DOHH2 (cell line): ENCODE data around the gene SAMD1.
A peak's percentile ranks its signal among the peaks of the same experiment; 100 is the strongest.

Experiments used
- H3F3A ChIP-seq: fragments of 200-600 bp; sonication (generic), shearing (Covaris generic); 2 replicates; pipeline ENCODE4 v1.6.0; 2016; ENCODE audit warnings: antibody characterized with exemption, mild to moderate bottlenecking; ENCODE audit not compliant: control insufficient read depth, insufficient read depth
- H3K27ac ChIP-seq: fragments of 200-600 bp; sonication (generic); 2 replicates; pipeline ENCODE4 v1.5.1; 2014; ENCODE audit warnings: low read depth, mild to moderate bottlenecking, low read length, moderate library complexity
- H3K27me3 ChIP-seq: fragments of 200-600 bp; sonication (generic); 2 replicates; pipeline ENCODE4 v1.6.1; 2014; ENCODE audit warnings: mild to moderate bottlenecking, low read length, mixed read lengths; ENCODE audit not compliant: control insufficient read depth
- H3K36me3 ChIP-seq: fragments of 200-600 bp; sonication (generic); 2 replicates; pipeline ENCODE4 v1.6.1; 2014; ENCODE audit warnings: mild to moderate bottlenecking, low read length, moderate library complexity, mixed read lengths; ENCODE audit not compliant: control insufficient read depth
- H3K4me1 ChIP-seq: fragments of 200-600 bp; sonication (generic); 2 replicates; pipeline ENCODE4 v1.6.1; 2014; ENCODE audit warnings: mild to moderate bottlenecking, low read length, mixed read lengths; ENCODE audit not compliant: control insufficient read depth
- H3K4me2 ChIP-seq: fragments of 200-600 bp; sonication (generic); 2 replicates; pipeline ENCODE4 v1.6.0; 2014; ENCODE audit warnings: mild to moderate bottlenecking, low read length, moderate library complexity
- H3K4me3 ChIP-seq: fragments of 200-600 bp; sonication (generic); 2 replicates; pipeline ENCODE4 v1.5.1; 2014; ENCODE audit warnings: mild to moderate bottlenecking, low read length, mixed read lengths
- H3K79me2 ChIP-seq: fragments of 200-600 bp; sonication (generic); 2 replicates; pipeline ENCODE4 v1.6.1; 2014; ENCODE audit warnings: mild to moderate bottlenecking, low read length, mixed read lengths; ENCODE audit not compliant: control insufficient read depth
- H3K9me2 ChIP-seq: fragments of 200-600 bp; sonication (generic); replicated peaks from 2 replicates; pipeline ENCODE4 v1.6.1; 2014; ENCODE audit warnings: mild to moderate bottlenecking, low read length, mixed read lengths; ENCODE audit not compliant: control insufficient read depth
- H3K9me3 ChIP-seq: fragments of 200-600 bp; sonication (generic); 2 replicates; pipeline ENCODE4 v1.6.1; 2014; ENCODE audit warnings: antibody characterized with exemption, low read length, mixed read lengths; ENCODE audit not compliant: control insufficient read depth, insufficient read depth
- H4K20me1 ChIP-seq: fragments of 200-600 bp; sonication (generic); 2 replicates; pipeline ENCODE4 v1.6.0; 2014; ENCODE audit warnings: low read depth, mild to moderate bottlenecking, antibody characterized with exemption, low read length, moderate library complexity; ENCODE audit not compliant: control insufficient read depth, insufficient read depth
- CTCF ChIP-seq: fragments of 200-600 bp; sonication (generic); IDR thresholded peaks from one replicate; pipeline ENCODE4 v1.5.1; 2014; ENCODE audit warnings: antibody characterized with exemption, mild to moderate bottlenecking, low read depth, low read length; ENCODE audit not compliant: poor library complexity, severe bottlenecking
- EZH2phosphoT487 ChIP-seq: fragments of 200-600 bp; sonication (generic); IDR thresholded peaks from 2 replicates; pipeline ENCODE4 v1.6.1; 2017; ENCODE audit warnings: borderline replicate concordance, mild to moderate bottlenecking, antibody characterized with exemption, low read length, moderate library complexity, mixed read lengths

The SAMD1 gene

DNA sequence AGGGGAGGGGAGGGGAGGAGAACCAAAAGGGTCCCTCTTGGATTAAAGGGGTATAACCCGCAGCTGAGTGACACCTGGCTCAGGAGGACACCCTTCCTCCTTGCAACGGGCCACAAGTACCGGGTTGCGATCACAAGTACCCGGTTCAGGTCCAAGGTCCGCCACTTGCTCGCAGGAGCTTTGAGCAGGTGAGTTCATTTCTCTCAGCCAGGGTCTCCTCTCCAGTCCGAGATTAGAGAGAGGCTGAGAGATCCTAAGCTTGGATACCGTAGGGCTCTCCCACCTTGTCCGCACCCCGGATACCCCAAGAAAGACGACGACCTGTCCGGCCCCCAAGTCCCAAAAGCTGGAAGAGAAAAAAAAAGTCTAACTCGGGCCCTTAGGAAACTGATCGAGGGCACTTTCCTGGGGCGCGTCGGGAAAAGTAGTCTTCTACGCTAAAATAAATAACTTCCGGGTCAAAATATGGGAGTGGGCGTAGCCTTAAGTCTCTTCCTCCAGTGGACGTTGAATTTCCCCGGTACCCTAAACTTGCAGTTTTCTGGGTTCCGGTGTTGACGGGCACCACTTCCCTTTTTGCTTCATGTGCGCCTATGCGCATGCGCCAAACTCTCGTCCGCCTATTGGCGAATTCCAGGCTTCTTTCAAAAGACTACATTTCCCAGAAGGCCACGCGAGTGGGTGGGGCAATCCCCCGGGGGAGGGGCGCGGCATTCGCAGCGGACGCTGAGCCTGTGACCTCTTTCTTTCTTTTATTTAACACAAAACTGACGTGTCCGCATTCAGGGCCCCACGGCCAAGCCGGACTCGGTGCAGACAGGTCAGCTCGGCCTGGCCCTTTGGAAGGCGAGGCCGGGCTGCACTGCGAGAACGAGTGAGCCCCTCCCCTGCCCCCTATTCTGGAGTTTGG lies 9.4 kb downstream of the SAMD1 start:
- Histone ChIP-seq H3F3A (0 out of 2 replicates have a peak, but pooled peaks cover 2% of the 10 kb centered on the region), H3K4me3 (peak overlapping the region; percentile 86), H3K9me2 (no peaks in the 10 kb centered on the region), H3K27ac (peak overlapping the region; percentile 44), H3K4me2 (peak overlapping the region; percentile 96), H3K79me2 (0 out of 2 replicates have a peak, but pooled peaks cover 4% of the 10 kb centered on the region), H3K36me3 (peaks cover 4% of the 10 kb centered on the region), H4K20me1 (no peaks in the 10 kb centered on the region), H3K4me1 (peaks cover 16% of the 10 kb centered on the region), H3K9me3 (no peaks in the 10 kb centered on the region), H3K27me3 (no peaks in the 10 kb centered on the region)
- TF ChIP-seq EZH2phosphoT487 (no peak), CTCF (no peak)

- Histone ChIP-seq H3K9me2 (no peaks in the 10 kb centered on the region), H3K27ac (no peak overlapping the region), H3K4me1 (peaks cover 35% of the 10 kb centered on the region), H4K20me1 (no peaks in the 10 kb centered on the region), H3K4me3 (no peak overlapping the region), H3K79me2 (0 out of 2 replicates have a peak, but pooled peaks cover 4% of the 10 kb centered on the region), H3F3A (0 out of 2 replicates have a peak, but pooled peaks cover 2% of the 10 kb centered on the region), H3K27me3 (peaks cover 11% of the 10 kb centered on the region), H3K9me3 (no peaks in the 10 kb centered on the region), H3K4me2 (no peak overlapping the region), H3K36me3 (no peaks in the 10 kb centered on the region)
- no peak for TF ChIP-seq EZH2phosphoT487
- no peak for TF ChIP-seq CTCF
These were observed 12.1 kb downstream of the SAMD1 start for GRCh38 chr19:14078411-14078810.

DNA sequence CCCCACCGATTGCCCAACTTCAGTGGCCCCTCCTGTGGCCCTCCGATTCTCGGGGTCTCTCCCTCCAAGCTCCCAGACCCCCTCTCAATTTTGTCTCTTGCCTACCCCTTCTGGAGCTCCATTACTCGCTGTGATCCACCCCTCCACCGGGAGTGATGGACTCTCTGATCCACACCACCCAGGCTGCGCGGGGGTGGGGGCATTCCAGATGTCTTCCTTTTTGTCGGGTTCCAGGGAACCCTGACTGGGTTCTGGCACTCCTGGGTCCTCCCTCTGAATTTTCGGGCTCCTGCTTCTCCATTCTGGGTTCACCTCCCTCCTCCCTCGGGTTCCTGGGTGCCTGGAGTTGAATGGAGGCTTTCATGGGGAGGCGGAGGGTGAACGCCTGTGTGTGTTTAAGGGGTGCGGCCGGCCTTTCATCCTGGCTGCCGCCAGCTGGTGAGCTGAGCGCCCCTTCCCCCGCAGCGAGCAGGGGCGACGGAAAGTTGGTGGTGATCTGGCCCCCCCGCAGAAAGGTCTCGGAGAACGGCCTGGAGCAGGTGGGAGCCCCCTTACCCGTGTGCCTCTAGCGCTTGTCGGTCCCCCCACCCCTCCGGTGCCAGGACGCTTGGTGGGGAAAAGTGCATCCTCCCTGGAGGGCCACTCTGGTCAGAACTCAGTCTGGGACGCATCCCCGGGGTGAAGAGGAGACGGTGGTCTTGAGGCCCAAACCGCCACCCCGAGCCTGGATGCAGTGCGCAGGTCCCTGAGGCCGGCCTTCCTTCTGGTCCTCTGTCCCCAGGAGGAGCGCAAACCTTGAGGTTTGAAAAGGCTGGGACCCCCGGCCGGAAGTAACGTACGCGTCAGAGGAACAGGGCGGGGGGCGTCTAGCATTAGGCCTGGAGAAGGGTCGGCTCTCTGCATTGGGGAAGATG lies 16.4 kb downstream of the SAMD1 start:
- TF ChIP-seq EZH2phosphoT487 (no peak), CTCF (no peak)
- H3K79me2 ChIP-seq: no peaks in the 10 kb centered on the region
- peak overlapping the region; percentile 88 for H3K4me3 ChIP-seq
- H3K27ac ChIP-seq: no peak overlapping the region
- H4K20me1 ChIP-seq: no peaks in the 10 kb centered on the region
- no peaks in the 10 kb centered on the region for H3K9me3 ChIP-seq
- H3F3A ChIP-seq: 0 out of 2 replicates have a peak, but pooled peaks cover 2% of the 10 kb centered on the region
- H3K27me3 ChIP-seq: peaks cover 22% of the 10 kb centered on the region
- H3K9me2 ChIP-seq: no peaks in the 10 kb centered on the region
- no peaks in the 10 kb centered on the region for H3K36me3 ChIP-seq
- peak overlapping the region; percentile 61 for H3K4me2 ChIP-seq
- H3K4me1 ChIP-seq: peaks cover 36% of the 10 kb centered on the region
